HG03342 (cell line): ENCODE results near the gene DNAJC13.

ENCODE experiments used
- ATAC-seq: cut with Tn5 transposase; IDR thresholded peaks from one replicate; pipeline ENCODE4 v1.9.1; 2021; ENCODE audit warnings: mild to moderate bottlenecking, moderate library complexity; ENCODE audit not compliant: unreplicated experiment

The DNAJC13 gene

GRCh38 chr3:132461544-132461943 is 44.2 kb downstream of the DNAJC13 start:
- ATAC-seq, result no peak

- ATAC-seq, result no peak
Measured at GRCh38 chr3:132464066-132464465, 46.8 kb downstream of the DNAJC13 start.

- ATAC-seq, result no peak
Measured at GRCh38 chr3:132469326-132469725, 52.0 kb downstream of the DNAJC13 start.

GRCh38 chr3:132486099-132486498 is 68.8 kb downstream of the DNAJC13 start:
- no peak for ATAC-seq

GRCh38 chr3:132488151-132488550 is 70.8 kb downstream of the DNAJC13 start:
- ATAC-seq, result no peak

- no peak for ATAC-seq
Measured at GRCh38 chr3:132499071-132499470, 81.8 kb downstream of the DNAJC13 start.

- no peak for ATAC-seq
Measured at GRCh38 chr3:132503559-132503958, 86.3 kb downstream of the DNAJC13 start.

- no peak for ATAC-seq
Measured at GRCh38 chr3:132504375-132504933, 87.2 kb downstream of the DNAJC13 start.

GRCh38 chr3:132507657-132508056 is 90.4 kb downstream of the DNAJC13 start:
- no peak for ATAC-seq

- ATAC-seq, result no peak
Measured at GRCh38 chr3:132509096-132509495, 91.8 kb downstream of the DNAJC13 start.

- ATAC-seq, result no peak
Measured at GRCh38 chr3:132509506-132509905, 92.2 kb downstream of the DNAJC13 start.

- no peak for ATAC-seq
Measured at GRCh38 chr3:132513057-132513456, 95.8 kb downstream of the DNAJC13 start.

GRCh38 chr3:132517311-132517710 is 100.0 kb downstream of the DNAJC13 start:
- no peak for ATAC-seq

GRCh38 chr3:132519914-132520313 is 102.6 kb downstream of the DNAJC13 start:
- ATAC-seq, result no peak

GRCh38 chr3:132521901-132522300 is 104.6 kb downstream of the DNAJC13 start:
- ATAC-seq, result no peak

GRCh38 chr3:132522353-132522752 is 105.1 kb downstream of the DNAJC13 start:
- peak; percentile 74 for ATAC-seq

- ATAC-seq, result no peak
Measured at GRCh38 chr3:132530624-132531023, 113.3 kb downstream of the DNAJC13 start.

- peak; percentile 63 for ATAC-seq
Measured at GRCh38 chr3:132535575-132536441, 118.5 kb downstream of the DNAJC13 start.

GRCh38 chr3:132536442-132537153 is 119.3 kb downstream of the DNAJC13 start:
- no peak for ATAC-seq

GRCh38 chr3:132537297-132537696 is 120.0 kb downstream of the DNAJC13 start:
- no peak for ATAC-seq

GRCh38 chr3:132538072-132538471 is 120.8 kb downstream of the DNAJC13 start:
- ATAC-seq, result no peak

- ATAC-seq, result no peak
Measured at GRCh38 chr3:132539681-132540080, 122.4 kb downstream of the DNAJC13 start.
